BLaER1 treated with 17β-estradiol and CSF1 and Interleukin-3, amounts not matched to agents 10 nM and 100 nM (cell line): ENCODE measurements around the gene AUTS2.
A peak's percentile ranks its signal among the peaks of the same experiment; 100 is the strongest.

Experiments
- H3K27ac ChIP-seq, 11 experiments: shearing (Covaris generic); formaldehyde crosslinking; 2 replicates each; pipeline ENCODE4 v1.8.1; 2022
- H3K27me3 ChIP-seq, 11 experiments: shearing (Covaris generic); formaldehyde crosslinking; 2 replicates each; pipeline ENCODE4 v1.8.1; 2022
- H3K36me3 ChIP-seq, 11 experiments: shearing (Covaris generic); formaldehyde crosslinking; 2 replicates each; pipeline ENCODE4 v1.8.1; 2022
- H3K4me1 ChIP-seq, 10 experiments: shearing (Covaris generic); formaldehyde crosslinking; 2 replicates each; pipeline ENCODE4 v1.8.1; 2022
- H3K4me2 ChIP-seq, 11 experiments: shearing (Covaris generic); formaldehyde crosslinking; 2 replicates each; pipeline ENCODE4 v1.8.1; 2022
- H3K4me3 ChIP-seq, 10 experiments: shearing (Covaris generic); formaldehyde crosslinking; 2 replicates each; pipeline ENCODE4 v1.8.1; 2022
- H3K9ac ChIP-seq, 11 experiments: shearing (Covaris generic); formaldehyde crosslinking; 2 replicates each; pipeline ENCODE4 v1.8.1; 2022
- H3K9me3 ChIP-seq, 11 experiments: shearing (Covaris generic); formaldehyde crosslinking; replicated peaks in 1 of 11; 2 replicates each; pipeline ENCODE4 v1.8.1; 2022
- H4K20me1 ChIP-seq, 11 experiments: shearing (Covaris generic); formaldehyde crosslinking; 2 replicates each; pipeline ENCODE4 v1.8.1; 2022
- Cebpa-rat ChIP-seq, 11 experiments: shearing (Covaris generic); IDR thresholded peaks; 2 replicates each; pipeline ENCODE4 v1.8.1; 2022

Gene AUTS2

GRCh38 chr7:70218006-70218405 is 619.7 kb downstream of the AUTS2 start:
- Histone ChIP-seq H3K27ac (no peak overlapping the region), H3K4me2 (peak overlapping the region in 2 of 11 experiments; percentile 5 to 8; a peak in 1 of 22 replicates), H3K27me3 (no peaks in the 10 kb centered on the region), H3K4me3 (no peak overlapping the region), H3K4me1 (peaks cover 3 to 30% (median 15%) of the 10 kb centered on the region in 10 experiments; a peak in 15 of 20 replicates), H3K36me3 (peaks cover 0 to 14% (median 0%) of the 10 kb centered on the region in 11 experiments; a peak in 5 of 22 replicates), H3K9me3 (no peaks in the 10 kb centered on the region), H4K20me1 (no peaks in the 10 kb centered on the region), H3K9ac (no peak overlapping the region)
- no peak for TF ChIP-seq Cebpa-rat (IDR thresholded peaks at IDR 0.05)

- Histone ChIP-seq H3K27me3 (no peaks in the 10 kb centered on the region), H3K9me3 (no peaks in the 10 kb centered on the region), H3K9ac (no peak overlapping the region), H3K4me3 (no peak overlapping the region), H3K36me3 (peaks cover 0 to 14% (median 0%) of the 10 kb centered on the region in 11 experiments; a peak in 5 of 22 replicates), H4K20me1 (no peaks in the 10 kb centered on the region), H3K4me1 (peaks cover 3 to 29% (median 12%) of the 10 kb centered on the region in 10 experiments; a peak in 15 of 20 replicates), H3K4me2 (no peak overlapping the region), H3K27ac (no peak overlapping the region)
- no peak for TF ChIP-seq Cebpa-rat (IDR thresholded peaks at IDR 0.05)
Observed at GRCh38 chr7:70219061-70219460, 620.8 kb downstream of the AUTS2 start.

GRCh38 chr7:70229242-70229641 is 631.0 kb downstream of the AUTS2 start:
- Histone ChIP-seq H3K27ac (no peak overlapping the region), H3K4me3 (no peak overlapping the region), H4K20me1 (no peaks in the 10 kb centered on the region), H3K4me1 (no peaks in the 10 kb centered on the region; a peak in 1 of 20 replicates), H3K9me3 (peaks cover 19 to 48% (median 39%) of the 10 kb centered on the region in 11 experiments), H3K36me3 (peaks cover 0 to 23% (median 8%) of the 10 kb centered on the region in 11 experiments; a peak in 11 of 22 replicates), H3K4me2 (no peak overlapping the region), H3K27me3 (no peaks in the 10 kb centered on the region), H3K9ac (no peak overlapping the region)
- TF ChIP-seq Cebpa-rat (IDR thresholded peaks at IDR 0.05), result no peak

- Histone ChIP-seq H3K9me3 (peaks cover 19 to 48% (median 39%) of the 10 kb centered on the region in 11 experiments), H3K36me3 (peaks cover 0 to 37% (median 13%) of the 10 kb centered on the region in 11 experiments; a peak in 12 of 22 replicates), H4K20me1 (no peaks in the 10 kb centered on the region), H3K27ac (no peak overlapping the region), H3K27me3 (no peaks in the 10 kb centered on the region), H3K4me1 (no peaks in the 10 kb centered on the region; a peak in 1 of 20 replicates), H3K4me3 (no peak overlapping the region), H3K4me2 (no peak overlapping the region), H3K9ac (no peak overlapping the region)
- no peak for TF ChIP-seq Cebpa-rat (IDR thresholded peaks at IDR 0.05)
Observed at GRCh38 chr7:70230761-70231160, 632.5 kb downstream of the AUTS2 start.

GRCh38 chr7:70233776-70234175 is 635.5 kb downstream of the AUTS2 start:
- Histone ChIP-seq H3K4me2 (no peak overlapping the region), H4K20me1 (no peaks in the 10 kb centered on the region), H3K36me3 (peaks cover 0 to 37% (median 13%) of the 10 kb centered on the region in 11 experiments; a peak in 12 of 22 replicates), H3K27me3 (no peaks in the 10 kb centered on the region), H3K9me3 (peaks cover 18 to 34% (median 22%) of the 10 kb centered on the region in 11 experiments), H3K27ac (no peak overlapping the region), H3K9ac (no peak overlapping the region), H3K4me1 (peaks cover 0 to 9% (median 2%) of the 10 kb centered on the region in 10 experiments; a peak in 5 of 20 replicates), H3K4me3 (no peak overlapping the region)
- no peak for TF ChIP-seq Cebpa-rat (IDR thresholded peaks at IDR 0.05)

GRCh38 chr7:70237256-70237655 is 639.0 kb downstream of the AUTS2 start:
- Histone ChIP-seq H3K9me3 (peaks cover 0 to 10% (median 0%) of the 10 kb centered on the region in 11 experiments; a peak in 4 of 22 replicates), H3K36me3 (peaks cover 0 to 24% (median 4%) of the 10 kb centered on the region in 11 experiments; a peak in 7 of 22 replicates), H3K27ac (no peak overlapping the region), H3K4me3 (no peak overlapping the region), H3K4me2 (no peak overlapping the region), H3K4me1 (peaks cover 0 to 9% (median 2%) of the 10 kb centered on the region in 10 experiments; a peak in 5 of 20 replicates), H4K20me1 (no peaks in the 10 kb centered on the region), H3K27me3 (no peaks in the 10 kb centered on the region), H3K9ac (no peak overlapping the region)
- no peak for TF ChIP-seq Cebpa-rat (IDR thresholded peaks at IDR 0.05)

GRCh38 chr7:70237831-70238575 is 639.7 kb downstream of the AUTS2 start:
- no peak for TF ChIP-seq Cebpa-rat (IDR thresholded peaks at IDR 0.05)
- H3K9ac ChIP-seq, result no peak overlapping the region
- H3K4me1 ChIP-seq, result peaks cover 0 to 9% (median 2%) of the 10 kb centered on the region in 10 experiments; a peak in 5 of 20 replicates
- H3K4me2 ChIP-seq, result peak overlapping the region in 2 of 11 experiments; percentile 9 to 51; a peak in 2 of 22 replicates
- no peak overlapping the region for H3K27ac ChIP-seq
- H3K9me3 ChIP-seq, result peaks cover 0 to 10% (median 0%) of the 10 kb centered on the region in 11 experiments; a peak in 3 of 22 replicates
- no peaks in the 10 kb centered on the region for H3K27me3 ChIP-seq
- H3K4me3 ChIP-seq, result no peak overlapping the region
- no peaks in the 10 kb centered on the region for H4K20me1 ChIP-seq
- peaks cover 0 to 24% (median 4%) of the 10 kb centered on the region in 11 experiments; a peak in 7 of 22 replicates for H3K36me3 ChIP-seq

GRCh38 chr7:70239918-70240317 is 641.6 kb downstream of the AUTS2 start:
- H3K36me3 ChIP-seq, result peaks cover 0 to 11% (median 0%) of the 10 kb centered on the region in 11 experiments; a peak in 3 of 22 replicates
- no peaks in the 10 kb centered on the region for H4K20me1 ChIP-seq
- no peak overlapping the region for H3K4me3 ChIP-seq
- H3K9ac ChIP-seq, result no peak overlapping the region
- H3K4me2 ChIP-seq, result no peak overlapping the region
- no peak for TF ChIP-seq Cebpa-rat (IDR thresholded peaks at IDR 0.05)
- H3K27ac ChIP-seq, result no peak overlapping the region
- peaks cover 0 to 9% (median 2%) of the 10 kb centered on the region in 10 experiments; a peak in 5 of 20 replicates for H3K4me1 ChIP-seq
- no peaks in the 10 kb centered on the region for H3K27me3 ChIP-seq
- no peaks in the 10 kb centered on the region for H3K9me3 ChIP-seq

- H3K4me1 ChIP-seq, result peaks cover 0 to 9% (median 2%) of the 10 kb centered on the region in 10 experiments; a peak in 5 of 20 replicates
- H3K4me2 ChIP-seq, result no peak overlapping the region
- H3K36me3 ChIP-seq, result peaks cover 0 to 11% (median 0%) of the 10 kb centered on the region in 11 experiments; a peak in 1 of 22 replicates
- H3K27ac ChIP-seq, result no peak overlapping the region
- no peak for TF ChIP-seq Cebpa-rat (IDR thresholded peaks at IDR 0.05)
- H3K9ac ChIP-seq, result no peak overlapping the region
- no peaks in the 10 kb centered on the region for H3K27me3 ChIP-seq
- no peak overlapping the region for H3K4me3 ChIP-seq
- H4K20me1 ChIP-seq, result no peaks in the 10 kb centered on the region
- H3K9me3 ChIP-seq, result no peaks in the 10 kb centered on the region
Observed at GRCh38 chr7:70240873-70241272, 642.6 kb downstream of the AUTS2 start.
